ENCODE data around the gene TSTD1.
"Not testable (repeated sequence)": the region's sequence is repeated elsewhere in the genome, so short reads cannot be mapped to it uniquely, and the experiment has no call there.

The TSTD1 gene

GRCh38 chr1:161017756-161018630 lies 20.8 kb downstream of the TSTD1 start:
- Histone ChIP-seq H3K4me3 (ENCODE audit: low read length) (no peak overlapping the region), H3F3A (ENCODE audit: insufficient read depth, low read length) (peaks cover 26% of the 10 kb centered on the region), H3K4me2 (ENCODE audit: low read depth, low read length) (no peak overlapping the region), H2AFZ (ENCODE audit: low read length) (no peak overlapping the region), H4K20me1 (ENCODE audit: insufficient read depth, low read length) (no peaks in the 10 kb centered on the region), H3K27ac (ENCODE audit: low read length) (no peak overlapping the region), H3K9me2 (replicated peaks; ENCODE audit: insufficient read depth, low read length) (no peaks in the 10 kb centered on the region), H3K79me2 (ENCODE audit: low read length) (peaks cover 58% of the 10 kb centered on the region), H3K4me1 (ENCODE audit: low read length) (peaks cover 29% of the 10 kb centered on the region), H3K9me3 (replicated peaks; ENCODE audit: insufficient read depth, low read length) (no peaks in the 10 kb centered on the region), H3K36me3 (replicated peaks; ENCODE audit: insufficient read depth, low read length) (no peaks in the 10 kb centered on the region), H3K9ac (ENCODE audit: low read length) (no peak overlapping the region), H3K27me3 (replicated peaks; ENCODE audit: insufficient read depth, low read length) (no peaks in the 10 kb centered on the region)
- DNase-seq = peak; percentile 1
- no peak for TF ChIP-seq CTCF (IDR thresholded peaks at IDR 0.05; ENCODE audit: low read length)
- TF ChIP-seq EZH2 (optimal IDR thresholded peaks at IDR 0.05; ENCODE audit: low read depth, low read length) = no peak
- TF ChIP-seq EZH2phosphoT487 (IDR thresholded peaks at IDR 0.05; ENCODE audit: low read length) = no peak

- not testable (repeated sequence) for DNase-seq; H3K4me3 ChIP-seq (ENCODE audit: low read length)
- peaks cover 32% of the 10 kb centered on the region for H3K4me1 ChIP-seq (ENCODE audit: low read length)
Measured at GRCh38 chr1:161017181-161017580, 21.6 kb downstream of the TSTD1 start.

GRCh38 chr1:161016683-161017082 lies 22.1 kb downstream of the TSTD1 start:
- H3K9me3 ChIP-seq (replicated peaks; ENCODE audit: insufficient read depth, low read length); H3K36me3 ChIP-seq (replicated peaks; ENCODE audit: insufficient read depth, low read length); H3K4me3 ChIP-seq (ENCODE audit: low read length); H3K27ac ChIP-seq (ENCODE audit: low read length); H3K27me3 ChIP-seq (replicated peaks; ENCODE audit: insufficient read depth, low read length); H3K9me2 ChIP-seq (replicated peaks; ENCODE audit: insufficient read depth, low read length); H2AFZ ChIP-seq (ENCODE audit: low read length); DNase-seq; H4K20me1 ChIP-seq (ENCODE audit: insufficient read depth, low read length); H3K9ac ChIP-seq (ENCODE audit: low read length); H3K4me2 ChIP-seq (ENCODE audit: low read depth, low read length): not testable (repeated sequence)
- H3K79me2 ChIP-seq (ENCODE audit: low read length) = peaks cover 70% of the 10 kb centered on the region
- H3K4me1 ChIP-seq (ENCODE audit: low read length) = peaks cover 27% of the 10 kb centered on the region
- H3F3A ChIP-seq (ENCODE audit: insufficient read depth, low read length) = peaks cover 29% of the 10 kb centered on the region

More at GRCh38 chr1:161017181-161017580, 21.6 kb downstream of the TSTD1 start:
- not testable (repeated sequence) for H4K20me1 ChIP-seq (ENCODE audit: insufficient read depth, low read length); H2AFZ ChIP-seq (ENCODE audit: low read length); H3K9me2 ChIP-seq (replicated peaks; ENCODE audit: insufficient read depth, low read length); H3K9me3 ChIP-seq (replicated peaks; ENCODE audit: insufficient read depth, low read length); H3K27ac ChIP-seq (ENCODE audit: low read length); H3K27me3 ChIP-seq (replicated peaks; ENCODE audit: insufficient read depth, low read length); H3K9ac ChIP-seq (ENCODE audit: low read length); H3K4me2 ChIP-seq (ENCODE audit: low read depth, low read length); H3K36me3 ChIP-seq (replicated peaks; ENCODE audit: insufficient read depth, low read length)
- Histone ChIP-seq H3F3A (ENCODE audit: insufficient read depth, low read length) (peaks cover 29% of the 10 kb centered on the region), H3K79me2 (ENCODE audit: low read length) (peaks cover 65% of the 10 kb centered on the region)

- TF ChIP-seq EZH2phosphoT487 (IDR thresholded peaks at IDR 0.05; ENCODE audit: low read length) = no peak
- no peak for TF ChIP-seq EZH2 (optimal IDR thresholded peaks at IDR 0.05; ENCODE audit: low read depth, low read length)
- TF ChIP-seq CTCF (IDR thresholded peaks at IDR 0.05; ENCODE audit: low read length) = no peak
- Histone ChIP-seq H3K27me3 (replicated peaks; ENCODE audit: insufficient read depth, low read length) (no peaks in the 10 kb centered on the region), H3K79me2 (ENCODE audit: low read length) (peaks cover 78% of the 10 kb centered on the region), H3K9me2 (replicated peaks; ENCODE audit: insufficient read depth, low read length) (no peaks in the 10 kb centered on the region), H3K27ac (ENCODE audit: low read length) (peak overlapping the region; percentile 88), H4K20me1 (ENCODE audit: insufficient read depth, low read length) (no peaks in the 10 kb centered on the region), H3K9me3 (replicated peaks; ENCODE audit: insufficient read depth, low read length) (no peaks in the 10 kb centered on the region), H3K4me1 (ENCODE audit: low read length) (peaks cover 21% of the 10 kb centered on the region), H2AFZ (ENCODE audit: low read length) (no peak overlapping the region), H3K4me3 (ENCODE audit: low read length) (peak overlapping the region; percentile 51), H3K4me2 (ENCODE audit: low read depth, low read length) (peak overlapping the region; percentile 89), H3K36me3 (replicated peaks; ENCODE audit: insufficient read depth, low read length) (no peaks in the 10 kb centered on the region), H3K9ac (ENCODE audit: low read length) (peak overlapping the region; percentile 44), H3F3A (ENCODE audit: insufficient read depth, low read length) (peaks cover 19% of the 10 kb centered on the region)
- DNase-seq = peak; percentile 98
Measured at GRCh38 chr1:161013488-161014230, 25.1 kb downstream of the TSTD1 start.

All from MM.1S (cell line).